GM12892 (cell line): Measurements from ENCODE around the gene CSTPP1.
"Not testable (repeated sequence)": the region's sequence is repeated elsewhere in the genome, so short reads cannot be mapped to it uniquely, and the experiment has no call there.

ENCODE experiments used
- DNase-seq: peaks from one replicate; pipeline ENCODE4 v3.0.0; 2011; ENCODE audit not compliant: insufficient read length
- FAIRE-seq: peaks from 2 replicates; lab custom pipeline; 2011; peaks lifted over from hg19 to GRCh38; lab: Jason Lieb, UNC
- POLR2A ChIP-seq: IDR thresholded peaks from 2 replicates; pipeline ENCODE4 v1.6.1; 2011; ENCODE audit warnings: low read depth, low read length, control low read depth
- POLR2AphosphoS5 ChIP-seq: IDR thresholded peaks from 2 replicates; pipeline ENCODE4 v1.6.1; 2011; ENCODE audit warnings: low read depth, low read length, control low read depth
- TAF1 ChIP-seq: IDR thresholded peaks from 2 replicates; pipeline ENCODE4 v1.6.1; 2011; ENCODE audit warnings: low read depth, mild to moderate bottlenecking, control low read depth, low read length, borderline replicate concordance

Gene CSTPP1

DNA sequence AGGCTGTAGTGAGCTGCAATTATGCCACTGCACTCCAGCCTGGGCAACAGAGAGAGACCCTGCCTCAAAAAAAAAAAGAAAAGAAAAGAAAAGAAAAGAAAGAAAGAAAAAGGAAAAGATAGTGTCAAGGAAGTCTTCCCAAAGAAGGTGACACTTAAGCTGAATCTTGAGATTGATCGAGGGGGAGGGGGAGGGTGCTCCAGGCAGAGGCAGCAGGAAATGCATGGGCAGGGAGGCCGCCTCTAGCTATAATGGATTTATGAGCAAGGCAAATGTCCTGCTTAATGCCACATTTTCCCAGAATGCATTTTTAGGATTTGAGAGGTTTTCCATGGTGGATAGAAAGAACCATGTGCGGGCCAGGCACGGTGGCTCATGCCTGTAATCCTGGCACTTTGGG is 264.5 kb downstream of the CSTPP1 start:
- no peak for TF ChIP-seq POLR2AphosphoS5
- no peak for TF ChIP-seq POLR2A
- no peak for TF ChIP-seq TAF1

GRCh38 chr11:47202576-47202975 is 266.0 kb downstream of the CSTPP1 start:
- DNase-seq (no peak), FAIRE-seq (no peak)
- TF ChIP-seq TAF1 (no peak), POLR2AphosphoS5 (no peak), POLR2A (no peak)

More for the DNA sequence above, 264.5 kb downstream of the CSTPP1 start:
- DNase-seq (no peak), FAIRE-seq (no peak)

- no peak for FAIRE-seq
- DNase-seq: no peak
These were observed 268.1 kb downstream of the CSTPP1 start for GRCh38 chr11:47204637-47204989.

DNA sequence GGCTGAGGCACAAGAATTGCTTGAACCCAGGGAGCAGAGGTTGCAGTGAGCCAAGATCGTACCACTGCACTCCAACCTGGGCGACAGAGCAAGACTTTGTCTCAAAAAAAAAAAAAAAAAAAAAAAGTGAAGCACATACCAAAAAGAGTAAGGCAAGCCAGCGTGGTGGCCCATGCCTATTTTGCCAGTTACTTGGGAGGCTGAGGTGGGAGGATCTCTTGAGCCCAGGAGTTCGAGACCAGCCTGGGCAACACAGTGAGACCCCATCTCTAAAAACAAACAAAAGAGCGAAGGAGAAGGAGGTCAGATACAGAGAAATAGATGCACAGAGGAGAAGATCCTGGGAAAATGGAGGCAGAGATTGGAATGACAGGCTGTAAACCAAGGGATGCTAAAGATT is 270.0 kb downstream of the CSTPP1 start:
- FAIRE-seq, DNase-seq: not testable (repeated sequence)

More at GRCh38 chr11:47204637-47204989, 268.1 kb downstream of the CSTPP1 start:
- TF ChIP-seq POLR2A: no peak
- TF ChIP-seq TAF1: no peak
- TF ChIP-seq POLR2AphosphoS5: no peak

GRCh38 chr11:47207459-47207858 is 270.9 kb downstream of the CSTPP1 start:
- DNase-seq: no peak
- no peak for TF ChIP-seq POLR2AphosphoS5
- TF ChIP-seq TAF1: no peak
- TF ChIP-seq POLR2A: no peak
- FAIRE-seq: no peak

DNA sequence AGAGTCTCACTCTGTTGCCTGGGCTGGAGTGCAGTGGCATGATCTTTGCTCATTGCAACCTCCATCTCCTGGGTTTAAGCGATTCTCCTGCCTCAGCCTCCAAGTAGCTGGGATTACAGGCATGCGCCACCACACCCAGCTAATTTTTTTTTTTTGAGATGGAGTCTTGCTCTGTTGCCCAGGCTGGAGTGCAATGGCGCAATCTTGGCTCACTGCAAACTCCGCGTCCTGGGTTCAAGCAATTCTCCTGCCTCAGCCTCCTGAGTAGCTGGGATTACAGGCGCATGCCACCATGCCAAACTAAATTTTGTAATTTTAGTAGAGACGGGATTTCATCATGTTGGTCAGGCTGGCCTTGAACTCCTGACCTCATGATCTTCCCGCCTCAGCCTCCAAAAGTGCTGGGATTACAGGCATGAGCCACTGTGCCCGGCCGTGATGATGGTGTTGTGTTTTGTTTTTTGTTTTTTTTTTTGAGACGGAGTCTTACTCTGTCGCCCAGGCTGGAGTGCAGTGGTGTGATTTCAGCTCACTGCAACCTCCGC is 271.5 kb downstream of the CSTPP1 start:
- FAIRE-seq, DNase-seq: not testable (repeated sequence)

DNA sequence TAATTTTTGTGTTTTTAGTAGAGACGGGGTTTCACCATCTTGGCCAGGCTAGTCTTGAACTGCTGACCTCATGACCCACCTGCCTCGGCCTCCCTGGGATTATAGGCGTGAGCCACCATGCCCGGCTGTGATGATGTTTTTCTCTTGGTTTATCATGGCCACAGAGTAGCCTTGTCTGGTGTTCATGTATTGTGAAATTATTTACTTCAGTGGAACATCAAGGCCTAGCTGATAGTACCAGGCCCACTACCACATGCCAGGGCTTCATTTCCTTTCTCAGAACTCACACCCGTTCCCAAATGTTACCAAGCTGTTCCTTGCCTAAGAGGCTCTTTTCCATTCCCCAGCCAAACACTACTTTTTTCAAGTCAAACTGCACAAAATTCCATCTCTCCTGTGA is 272.1 kb downstream of the CSTPP1 start:
- DNase-seq: no peak
- TF ChIP-seq POLR2A (no peak), TAF1 (no peak), POLR2AphosphoS5 (no peak)
- no peak for FAIRE-seq
